Hepatocyte (in vitro differentiated cells): ENCODE data around the gene EBP. TPM values are rescaled to one million over a fixed set of nuclear protein-coding genes. Genes with fewer than 3 reads are reported as not detected.
"Not testable (repeated sequence)": the region's sequence is repeated elsewhere in the genome, so short reads cannot be mapped to it uniquely, and the experiment has no call there.

ENCODE experiments used
- DNase-seq: peaks from one replicate; pipeline ENCODE4 v3.0.0-alpha.2; 2016; ENCODE audit warnings: low spot score
- H2AFZ ChIP-seq: fragments of 200-600 bp; sonication (generic); 2 replicates; pipeline ENCODE4 v1.6.0; 2016; ENCODE audit warnings: antibody characterized with exemption, mild to moderate bottlenecking
- H3K27ac ChIP-seq: fragments of 200-600 bp; sonication (generic); 2 replicates; pipeline ENCODE4 v1.5.1; 2016; ENCODE audit warnings: mild to moderate bottlenecking
- H3K27me3 ChIP-seq: fragments of 200-600 bp; sonication (generic); 2 replicates; pipeline ENCODE4 v1.6.1; 2016
- H3K36me3 ChIP-seq: fragments of 200-600 bp; sonication (generic); replicated peaks from 2 replicates; pipeline ENCODE4 v1.5.1; 2016; ENCODE audit warnings: low read depth; ENCODE audit not compliant: insufficient read depth
- H3K4me1 ChIP-seq: fragments of 200-600 bp; sonication (generic); 2 replicates; pipeline ENCODE4 v1.5.1; 2016; ENCODE audit warnings: mild to moderate bottlenecking, moderate library complexity; ENCODE audit not compliant: insufficient read depth
- H3K4me2 ChIP-seq: fragments of 200-600 bp; sonication (generic); 2 replicates; pipeline ENCODE4 v1.6.0; 2016
- H3K4me3 ChIP-seq: fragments of 200-600 bp; sonication (generic); 2 replicates; pipeline ENCODE4 v1.5.1; 2016; ENCODE audit warnings: mild to moderate bottlenecking
- H3K79me2 ChIP-seq: fragments of 200-600 bp; sonication (generic); 2 replicates; pipeline ENCODE4 v1.6.0; 2017; ENCODE audit warnings: mild to moderate bottlenecking
- H3K9me2 ChIP-seq: fragments of 200-600 bp; sonication (generic); replicated peaks from 2 replicates; pipeline ENCODE4 v1.6.0; 2017; ENCODE audit warnings: mild to moderate bottlenecking; ENCODE audit not compliant: insufficient read depth
- H3K9me3 ChIP-seq: fragments of 200-600 bp; sonication (generic); 2 replicates; pipeline ENCODE4 v1.5.1; 2016; ENCODE audit warnings: low read depth, mild to moderate bottlenecking
- H4K20me1 ChIP-seq: fragments of 200-600 bp; sonication (generic); 2 replicates; pipeline ENCODE4 v1.6.0; 2016; ENCODE audit warnings: mild to moderate bottlenecking; ENCODE audit not compliant: insufficient read depth, poor library complexity, severe bottlenecking
- CTCF ChIP-seq: fragments of 200-600 bp; sonication (generic); IDR thresholded peaks from 2 replicates; pipeline ENCODE4 v1.5.1; 2016; ENCODE audit warnings: antibody characterized with exemption, mild to moderate bottlenecking; ENCODE audit not compliant: poor library complexity
- EZH2 ChIP-seq: fragments of 200-600 bp; sonication (generic); IDR thresholded peaks from 2 replicates; pipeline ENCODE4 v1.6.1; 2016; ENCODE audit warnings: antibody characterized with exemption, mild to moderate bottlenecking, borderline replicate concordance
- EZH2phosphoT487 ChIP-seq: fragments of 200-600 bp; sonication (generic); IDR thresholded peaks from one replicate; pipeline ENCODE4 v1.6.1; 2018; ENCODE audit warnings: antibody characterized with exemption, mild to moderate bottlenecking, low read depth, moderate library complexity; ENCODE audit not compliant: unreplicated experiment, severe bottlenecking
- WGBS: methylation state at CpG from one replicate; pipeline ENCODE4 v1.1.6; 2016; ENCODE audit warnings: low lambda C conversion rate; ENCODE audit errors: missing lambda C conversion rate; 5-methylcytosine and 5-hydroxymethylcytosine counted together
- polyA plus RNA-seq: library from polyadenylated mRNA; unstranded; fragments of >200 nt; fragmentation: Nextera tagmentation; extraction: Ambion mirVana; gene quantifications from 2 replicates; pipeline ENCODE4 v1.2.1, GENCODE V29; 2016
- total RNA-seq: library from RNA; depleted of rRNA; stranded (reverse); fragments of >200 nt; gene quantifications from 2 replicates; pipeline ENCODE4 v1.2.3, GENCODE V29; 2014

Gene EBP
- total and polyA plus RNA-seq, 2 experiments from 2014 or later: 235 to 390 TPM

GRCh38 chrX:48520455-48520854 lies 1.2 kb upstream of the EBP start:
- H3K9me3 ChIP-seq: no peaks in the 10 kb centered on the region
- no peak for DNase-seq
- no peak overlapping the region for H3K27ac ChIP-seq
- no peaks in the 10 kb centered on the region for H3K27me3 ChIP-seq
- H3K36me3 ChIP-seq: no peaks in the 10 kb centered on the region
- H3K4me3 ChIP-seq: no peak overlapping the region
- no peak overlapping the region for H2AFZ ChIP-seq
- TF ChIP-seq EZH2 (no peak), EZH2phosphoT487 (no peak), CTCF (no peak)
- no peaks in the 10 kb centered on the region for H3K9me2 ChIP-seq
- no peak overlapping the region for H3K4me2 ChIP-seq
- H3K4me1 ChIP-seq: no peaks in the 10 kb centered on the region
- peaks cover 19% of the 10 kb centered on the region for H3K79me2 ChIP-seq
- 75% methylated on average over 2 of the region's 2 CpGs for WGBS
- no peaks in the 10 kb centered on the region for H4K20me1 ChIP-seq

- TF ChIP-seq CTCF (no peak), EZH2 (no peak), EZH2phosphoT487 (no peak)
- H3K79me2 ChIP-seq: peaks cover 19% of the 10 kb centered on the region
- no peak for DNase-seq
- no peak overlapping the region for H3K4me3 ChIP-seq
- WGBS: 65% methylated on average over 2 of the region's 2 CpGs
- no peaks in the 10 kb centered on the region for H3K27me3 ChIP-seq
- no peaks in the 10 kb centered on the region for H3K36me3 ChIP-seq
- H3K9me2 ChIP-seq: no peaks in the 10 kb centered on the region
- no peaks in the 10 kb centered on the region for H3K9me3 ChIP-seq
- H2AFZ ChIP-seq: peak overlapping the region; percentile 37
- H3K27ac ChIP-seq: peak overlapping the region; percentile 69
- H3K4me1 ChIP-seq: no peaks in the 10 kb centered on the region
- peak overlapping the region; percentile 72 for H3K4me2 ChIP-seq
- H4K20me1 ChIP-seq: no peaks in the 10 kb centered on the region
These were observed 644 bp upstream of the EBP start for GRCh38 chrX:48520976-48521352.

- Histone ChIP-seq H3K9me2 (no peaks in the 10 kb centered on the region), H3K27ac (peak overlapping the region; percentile 94), H3K27me3 (no peaks in the 10 kb centered on the region), H3K4me2 (peak overlapping the region; percentile 85), H4K20me1 (no peaks in the 10 kb centered on the region), H3K36me3 (no peaks in the 10 kb centered on the region), H3K79me2 (peaks cover 19% of the 10 kb centered on the region), H3K9me3 (no peaks in the 10 kb centered on the region), H3K4me1 (no peaks in the 10 kb centered on the region), H2AFZ (peak overlapping the region; percentile 55), H3K4me3 (peak overlapping the region; percentile 77)
- TF ChIP-seq EZH2phosphoT487: no peak
- TF ChIP-seq EZH2: no peak
- no peak for TF ChIP-seq CTCF
- DNase-seq: peak; percentile 53
- 48% methylated on average over 10 of the region's 10 CpGs for WGBS
These were observed 683 bp downstream of the EBP start for GRCh38 chrX:48522291-48522690.

GRCh38 chrX:48523682-48524081 lies 2.1 kb downstream of the EBP start:
- Histone ChIP-seq H3K4me2 (peak overlapping the region; percentile 85), H3K9me2 (no peaks in the 10 kb centered on the region)
- 92% methylated on average over 12 of the region's 12 CpGs for WGBS

GRCh38 chrX:48525853-48526252 lies 4.2 kb downstream of the EBP start:
- not testable (repeated sequence) for H3K4me3 ChIP-seq, H4K20me1 ChIP-seq, H3K9me3 ChIP-seq, DNase-seq, H2AFZ ChIP-seq, H3K9me2 ChIP-seq, H3K4me2 ChIP-seq, H3K4me1 ChIP-seq, H3K27ac ChIP-seq, H3K27me3 ChIP-seq, H3K36me3 ChIP-seq
- peaks cover 19% of the 10 kb centered on the region for H3K79me2 ChIP-seq
- WGBS: 85% methylated on average over 8 of the region's 8 CpGs

More at GRCh38 chrX:48523682-48524081, 2.1 kb downstream of the EBP start:
- no peaks in the 10 kb centered on the region for H3K36me3 ChIP-seq
- H3K4me3 ChIP-seq: no peak overlapping the region
- no peak overlapping the region for H2AFZ ChIP-seq
- H3K4me1 ChIP-seq: no peaks in the 10 kb centered on the region
- H3K9me3 ChIP-seq: no peaks in the 10 kb centered on the region
- peaks cover 19% of the 10 kb centered on the region for H3K79me2 ChIP-seq
- no peak overlapping the region for H3K27ac ChIP-seq
- H3K27me3 ChIP-seq: no peaks in the 10 kb centered on the region
- TF ChIP-seq EZH2 (no peak), EZH2phosphoT487 (no peak), CTCF (no peak)
- no peaks in the 10 kb centered on the region for H4K20me1 ChIP-seq
- DNase-seq: no peak
